GM12865 (cell line): Measurements from ENCODE around the gene CTXND1.

Source experiments
- DNase-seq: peaks from one replicate; pipeline ENCODE4 v3.0.0; 2010; ENCODE audit warnings: low read depth
- H3K4me3 ChIP-seq: 2 replicates; pipeline ENCODE4 v1.5.1; 2011; ENCODE audit warnings: mild to moderate bottlenecking, low read depth, low read length, control low read depth
- CTCF ChIP-seq: IDR thresholded peaks from 2 replicates; pipeline ENCODE4 v1.5.1; 2011; ENCODE audit warnings: low read length, control low read depth, low read depth, inconsistent platforms; ENCODE audit not compliant: insufficient read depth; ENCODE audit errors: missing control alignments

CTXND1 gene

GRCh38 chr15:80151576-80151975 lies 100.4 kb downstream of the CTXND1 start:
- no peak overlapping the region for H3K4me3 ChIP-seq
- no peak for DNase-seq
- no peak for TF ChIP-seq CTCF

- H3K4me3 ChIP-seq: no peak overlapping the region
- TF ChIP-seq CTCF: no peak
- DNase-seq: no peak
Observed at GRCh38 chr15:80151148-80151547, 100.9 kb downstream of the CTXND1 start.
